Heart left ventricle (tissue), 13 donors: ENCODE measurements around the gene CDH23.

Experiments
- POLR2A ChIP-seq, 2 donors: fragments of 450-650 bp; IDR thresholded peaks; one replicate each; pipeline ENCODE4 v1.6.1; 2017; ENCODE audit warnings: antibody characterized with exemption in 2 of 2, mild to moderate bottlenecking in 2 of 2, moderate library complexity in 2 of 2
- TF ChIP-seq, protein P1 (sequence below), 12 donors: fragments of 200-600 bp; sonication (generic) in 4 of 12; IDR thresholded peaks; one replicate each; pipeline versions ENCODE4 v1.5.0 to v1.8.0; 2018 to 2022; ENCODE audit warnings: antibody characterized with exemption in 12 of 12, mild to moderate bottlenecking in 5 of 12
- donor health status: ischemic (EF 13 %, LVEDD 7.1; RV severe dilation, severe dysfunction).
- donor health status: DM: no; HTN: yes; CAD: no.
- donor health status: DM: no; HTN: no; CAD: no.
- donor health status: ischemic (EF 25% LVEDD 6.9; RV normal size, moderate dysfunction).
- donor health status: ischemic (EF 25% LVEDD 5.7; RV mildly dilated, moderate dysfunction).
- donor health status: ischemic (EF 35%, LVEDD 5.7; RV mildly dilated, moderate dysfunction).
- donor health status: nonischemic (EF 11% LVEDD 7.7; RV severe dilation, severe dysfunction).
- donor health status: DM: yes; HTN: yes; CAD: no.
- donor health status: PGD.
- donor health status: ischemic (EF 29% LVEDD 5.4; RV normal size, mild dysfunction).
- donor health status: nonischemic (EF 23%, LVEDD 6.1; RV moderate dilation, normal function).

DNA sequence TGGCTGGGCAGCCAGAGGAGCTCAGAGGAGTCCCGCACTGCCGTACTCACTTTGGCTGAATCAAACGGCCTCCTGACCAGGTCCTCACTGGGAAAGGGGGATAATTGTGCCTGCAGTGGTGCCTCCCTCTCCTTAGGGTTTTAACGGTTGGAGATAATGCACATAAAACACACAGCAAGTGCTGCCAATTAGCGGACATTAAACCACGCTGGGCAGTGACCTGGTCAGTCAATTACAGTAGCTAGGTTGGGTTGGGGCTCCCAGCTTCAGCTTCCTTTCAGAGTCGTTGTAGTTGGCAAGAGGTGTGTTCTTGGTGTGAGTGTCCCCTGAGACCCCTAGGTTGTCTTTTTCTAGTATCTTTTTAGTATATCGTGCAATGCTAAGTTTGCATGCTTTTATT is 176.2 kb downstream of the CDH23 start:
- TF ChIP-seq POLR2A (IDR thresholded peaks at IDR 0.05), result no peak
- TF ChIP-seq, protein P1, sequence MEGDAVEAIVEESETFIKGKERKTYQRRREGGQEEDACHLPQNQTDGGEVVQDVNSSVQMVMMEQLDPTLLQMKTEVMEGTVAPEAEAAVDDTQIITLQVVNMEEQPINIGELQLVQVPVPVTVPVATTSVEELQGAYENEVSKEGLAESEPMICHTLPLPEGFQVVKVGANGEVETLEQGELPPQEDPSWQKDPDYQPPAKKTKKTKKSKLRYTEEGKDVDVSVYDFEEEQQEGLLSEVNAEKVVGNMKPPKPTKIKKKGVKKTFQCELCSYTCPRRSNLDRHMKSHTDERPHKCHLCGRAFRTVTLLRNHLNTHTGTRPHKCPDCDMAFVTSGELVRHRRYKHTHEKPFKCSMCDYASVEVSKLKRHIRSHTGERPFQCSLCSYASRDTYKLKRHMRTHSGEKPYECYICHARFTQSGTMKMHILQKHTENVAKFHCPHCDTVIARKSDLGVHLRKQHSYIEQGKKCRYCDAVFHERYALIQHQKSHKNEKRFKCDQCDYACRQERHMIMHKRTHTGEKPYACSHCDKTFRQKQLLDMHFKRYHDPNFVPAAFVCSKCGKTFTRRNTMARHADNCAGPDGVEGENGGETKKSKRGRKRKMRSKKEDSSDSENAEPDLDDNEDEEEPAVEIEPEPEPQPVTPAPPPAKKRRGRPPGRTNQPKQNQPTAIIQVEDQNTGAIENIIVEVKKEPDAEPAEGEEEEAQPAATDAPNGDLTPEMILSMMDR (IDR thresholded peaks at IDR 0.05), result no peak
